ENCODE data around the gene TTYH1. TPM values are rescaled to one million over a fixed set of nuclear protein-coding genes. Genes with fewer than 3 reads are reported as not detected.

The TTYH1 gene
- total RNA-seq = 3.2 TPM

DNA sequence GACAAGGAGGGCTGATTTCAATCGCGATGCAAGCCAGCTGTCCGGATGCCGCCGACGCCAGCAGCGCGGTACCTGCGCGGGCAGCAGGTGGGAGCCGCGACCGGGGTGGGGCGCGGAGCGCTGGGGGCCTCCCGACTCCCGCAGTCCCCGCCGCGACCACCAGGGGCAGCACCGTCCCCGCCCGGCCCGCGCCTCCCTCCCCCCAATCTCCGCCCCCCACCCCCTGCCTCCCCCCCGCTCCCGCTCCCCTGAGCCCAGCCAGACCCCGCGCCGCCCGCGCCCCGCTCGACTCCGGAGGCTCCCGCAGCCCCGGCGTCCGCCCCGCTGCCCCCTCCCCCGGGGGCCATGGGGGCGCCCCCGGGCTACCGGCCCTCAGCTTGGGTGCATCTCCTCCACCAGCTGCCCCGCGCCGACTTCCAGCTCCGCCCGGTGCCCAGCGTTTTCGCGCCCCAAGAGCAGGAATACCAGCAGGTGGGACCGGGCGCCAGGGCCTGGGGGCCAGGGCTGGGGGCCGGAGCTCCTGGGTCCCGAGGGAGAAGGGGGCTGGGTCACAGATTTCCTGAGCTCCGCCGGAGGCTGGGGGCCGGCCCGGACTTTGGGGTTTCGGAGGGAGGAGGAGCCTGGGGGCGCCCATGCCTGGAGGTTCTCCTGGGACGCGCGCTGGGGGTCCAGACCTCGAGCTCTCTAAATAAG lies at the start of gene TTYH1:
TTYH1 (plus strand) TSS at position 257 of the 693 bp plus-strand sequence; CDS start at position 346, 89 bp downstream.

DNA sequence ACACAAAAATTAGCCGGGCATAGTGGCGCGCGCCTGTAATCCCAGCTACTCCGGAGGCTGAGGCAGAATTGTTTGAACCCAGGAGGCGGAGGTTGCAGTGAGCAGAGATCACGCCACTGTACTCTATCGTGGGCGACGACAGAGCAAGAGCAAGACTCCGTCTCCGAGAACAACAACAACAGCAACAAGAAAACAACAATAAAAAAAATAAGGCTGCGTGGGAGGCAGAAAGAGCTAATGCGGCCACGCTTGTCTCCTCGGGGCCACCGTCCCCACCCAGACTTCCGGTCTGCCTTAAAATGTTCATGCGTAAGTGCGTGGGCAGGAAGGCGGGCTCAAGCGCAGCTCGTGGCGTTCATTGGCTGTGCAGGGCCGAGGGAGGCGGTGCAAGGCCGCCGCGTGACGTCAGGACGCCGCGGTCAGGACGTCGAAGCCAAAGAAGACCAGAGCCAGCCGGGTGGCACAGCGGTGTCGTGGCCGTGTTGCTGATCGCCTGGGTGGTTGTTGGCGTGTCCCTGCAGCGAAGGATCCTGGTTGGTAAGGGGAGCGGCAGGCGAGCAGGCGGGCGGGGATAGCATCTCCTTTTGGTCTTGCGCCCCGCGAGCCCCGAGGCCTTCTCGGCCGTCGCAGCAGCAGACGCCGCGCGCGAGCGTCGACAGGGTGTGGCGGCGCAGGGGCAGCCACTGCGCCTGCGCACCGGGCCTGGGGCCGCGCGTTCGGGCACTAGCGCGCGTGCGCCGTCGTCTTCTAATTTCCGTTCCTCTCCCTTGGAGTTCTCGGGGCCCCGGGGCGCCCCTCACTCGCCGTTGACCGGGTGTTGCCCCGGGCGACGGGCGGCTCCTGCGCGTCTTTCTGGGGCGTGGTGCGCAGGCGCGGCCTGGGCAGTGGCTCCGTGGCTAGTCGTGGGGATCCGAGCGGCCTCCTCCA lies 33.8 kb downstream of the TTYH1 start, which contains the start of gene LENG8:
LENG8 (plus strand) TSS at position 426 of the 927 bp plus-strand sequence. CDS start 2,146 bp downstream, outside the sequence.

DNA sequence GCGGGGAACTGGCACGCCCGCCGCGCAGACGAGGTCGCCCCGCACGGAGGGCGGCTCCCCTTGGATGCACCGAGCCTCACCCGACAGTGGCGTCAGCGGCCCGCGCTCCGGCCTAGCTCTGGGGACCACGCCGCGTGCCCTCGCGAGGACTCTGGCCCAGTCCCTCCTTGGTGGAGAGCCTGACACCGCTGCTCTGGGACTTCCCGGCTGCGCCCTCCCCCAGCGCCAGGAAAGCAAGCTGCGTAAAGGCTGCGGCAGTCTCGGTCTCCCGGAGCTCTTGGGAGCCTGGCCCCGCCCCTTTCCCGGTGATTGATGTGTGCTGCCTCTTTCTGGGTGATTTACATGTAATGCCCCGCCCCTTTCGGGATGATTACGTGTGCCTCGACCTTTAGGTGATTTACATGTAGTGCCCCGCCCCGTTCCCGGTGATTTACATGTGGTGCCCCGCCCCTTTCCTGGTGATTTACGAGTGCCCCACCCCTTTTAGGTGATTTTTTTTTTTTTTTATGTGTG lies 48.3 kb downstream of the TTYH1 start, which contains the start of gene LENG9:
LENG9 (minus strand) TSS at position 248 of the 513 bp plus-strand sequence. CDS start 252 bp downstream, outside the sequence.

GRCh38 chr19:54473071-54473891 lies 58.0 kb downstream of the TTYH1 start, which contains the start of gene CDC42EP5:
TSS of gene CDC42EP5 (minus strand) at chr19:54473296. CDS start at chr19:54465547, 7,749 bp downstream.

Small RNA genes within 50 kb of the gene (small RNA-seq; reads per million reads assigned to genes)
- not detected for gene AC245884.3 (ENCODE audit: low replicate concordance)

Other genes starting within 250 kb of the TTYH1 start
- 38.7 TPM for gene TMC4, start 242.3 kb upstream of the TTYH1 start, total RNA-seq
- 47.6 TPM for gene MBOAT7, start 225.9 kb upstream of the TTYH1 start, total RNA-seq
- 65.2 TPM for gene TSEN34, start 224.2 kb upstream of the TTYH1 start, total RNA-seq
- 2,181 TPM for gene RPS9, start 214.6 kb upstream of the TTYH1 start, total RNA-seq
- gene LILRB3, start 192.5 kb upstream of the TTYH1 start, total RNA-seq = 18.0 TPM
- gene LILRA6, start 172.7 kb upstream of the TTYH1 start, total RNA-seq = 3.3 TPM
- gene LILRB5, start 158.2 kb upstream of the TTYH1 start, total RNA-seq = 4.0 TPM
- gene LILRB2, start 134.4 kb upstream of the TTYH1 start, total RNA-seq = 4.2 TPM
- gene LILRA5, start 102.3 kb upstream of the TTYH1 start, total RNA-seq = 6.1 TPM
- gene LILRA4, start 76.3 kb upstream of the TTYH1 start, total RNA-seq = 0.82 TPM
- gene LAIR1, start 50.5 kb upstream of the TTYH1 start, total RNA-seq = 13.8 TPM
- gene LENG8, start 33.7 kb downstream of the TTYH1 start, total RNA-seq = 98.2 TPM
- gene LENG9, start 48.3 kb downstream of the TTYH1 start, total RNA-seq = 2.9 TPM
- 35.3 TPM for gene CDC42EP5, start 57.8 kb downstream of the TTYH1 start, total RNA-seq
- gene LAIR2, start 87.4 kb downstream of the TTYH1 start, total RNA-seq = not detected
- 1.1 TPM for gene LILRA2, start 158.3 kb downstream of the TTYH1 start, total RNA-seq
- gene LILRA1, start 178.2 kb downstream of the TTYH1 start, total RNA-seq = 1.1 TPM
- 3.4 TPM for gene LILRB1, start 215.0 kb downstream of the TTYH1 start, total RNA-seq
- 2.9 TPM for gene LILRB4, start 247.5 kb downstream of the TTYH1 start, total RNA-seq

Measured in metanephros (tissue), 2 donors.